GM12873 (cell line): ENCODE measurements around the gene NUP188.

Experiments
- TF ChIP-seq, protein P1 (sequence below): IDR thresholded peaks from 2 replicates; pipeline ENCODE4 v1.5.1; 2012; ENCODE audit warnings: low read depth, mild to moderate bottlenecking, moderate library complexity, low read length, control low read depth; ENCODE audit not compliant: insufficient read depth; ENCODE audit errors: missing control alignments

NUP188 gene

DNA sequence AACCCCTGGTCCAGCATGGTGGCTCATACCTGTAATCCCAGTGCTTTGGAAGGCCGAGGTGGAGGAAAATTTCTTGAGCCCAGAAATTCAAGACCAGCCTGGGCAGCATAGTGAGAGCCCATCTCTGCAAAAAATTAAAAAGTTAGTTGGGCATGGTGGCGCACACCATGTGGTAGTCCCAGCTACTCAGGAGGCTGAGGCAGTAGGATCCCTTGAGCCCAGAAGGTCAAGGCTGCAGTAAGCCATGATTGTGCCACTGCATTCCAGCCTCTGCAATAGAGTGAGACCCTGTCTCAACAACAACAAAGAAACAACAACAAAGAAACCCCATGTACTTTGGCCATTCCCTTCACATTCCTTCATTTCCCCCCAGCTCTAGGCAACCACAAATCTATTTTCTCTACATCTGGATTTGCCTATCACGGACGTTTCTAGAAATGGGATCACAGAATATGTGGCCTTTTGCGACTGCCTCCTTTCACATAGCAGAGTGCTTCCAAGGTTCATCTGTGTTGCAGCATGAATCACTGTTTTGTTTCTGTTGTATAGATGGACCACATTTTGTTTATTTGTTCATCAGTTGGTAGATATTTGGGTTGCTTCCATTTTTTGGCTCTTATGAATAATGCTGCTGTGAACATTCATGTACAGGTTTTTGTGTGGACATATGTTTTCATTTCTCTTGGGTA lies 106.8 kb downstream of the NUP188 start:
- TF ChIP-seq, protein P1, sequence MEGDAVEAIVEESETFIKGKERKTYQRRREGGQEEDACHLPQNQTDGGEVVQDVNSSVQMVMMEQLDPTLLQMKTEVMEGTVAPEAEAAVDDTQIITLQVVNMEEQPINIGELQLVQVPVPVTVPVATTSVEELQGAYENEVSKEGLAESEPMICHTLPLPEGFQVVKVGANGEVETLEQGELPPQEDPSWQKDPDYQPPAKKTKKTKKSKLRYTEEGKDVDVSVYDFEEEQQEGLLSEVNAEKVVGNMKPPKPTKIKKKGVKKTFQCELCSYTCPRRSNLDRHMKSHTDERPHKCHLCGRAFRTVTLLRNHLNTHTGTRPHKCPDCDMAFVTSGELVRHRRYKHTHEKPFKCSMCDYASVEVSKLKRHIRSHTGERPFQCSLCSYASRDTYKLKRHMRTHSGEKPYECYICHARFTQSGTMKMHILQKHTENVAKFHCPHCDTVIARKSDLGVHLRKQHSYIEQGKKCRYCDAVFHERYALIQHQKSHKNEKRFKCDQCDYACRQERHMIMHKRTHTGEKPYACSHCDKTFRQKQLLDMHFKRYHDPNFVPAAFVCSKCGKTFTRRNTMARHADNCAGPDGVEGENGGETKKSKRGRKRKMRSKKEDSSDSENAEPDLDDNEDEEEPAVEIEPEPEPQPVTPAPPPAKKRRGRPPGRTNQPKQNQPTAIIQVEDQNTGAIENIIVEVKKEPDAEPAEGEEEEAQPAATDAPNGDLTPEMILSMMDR, result no peak
